GM21529 (cell line): ENCODE results near the gene PDE2A.

Experiments
- ATAC-seq: cut with Tn5 transposase; IDR thresholded peaks from one replicate; pipeline ENCODE4 v1.9.1; 2021; ENCODE audit not compliant: unreplicated experiment

PDE2A gene

DNA sequence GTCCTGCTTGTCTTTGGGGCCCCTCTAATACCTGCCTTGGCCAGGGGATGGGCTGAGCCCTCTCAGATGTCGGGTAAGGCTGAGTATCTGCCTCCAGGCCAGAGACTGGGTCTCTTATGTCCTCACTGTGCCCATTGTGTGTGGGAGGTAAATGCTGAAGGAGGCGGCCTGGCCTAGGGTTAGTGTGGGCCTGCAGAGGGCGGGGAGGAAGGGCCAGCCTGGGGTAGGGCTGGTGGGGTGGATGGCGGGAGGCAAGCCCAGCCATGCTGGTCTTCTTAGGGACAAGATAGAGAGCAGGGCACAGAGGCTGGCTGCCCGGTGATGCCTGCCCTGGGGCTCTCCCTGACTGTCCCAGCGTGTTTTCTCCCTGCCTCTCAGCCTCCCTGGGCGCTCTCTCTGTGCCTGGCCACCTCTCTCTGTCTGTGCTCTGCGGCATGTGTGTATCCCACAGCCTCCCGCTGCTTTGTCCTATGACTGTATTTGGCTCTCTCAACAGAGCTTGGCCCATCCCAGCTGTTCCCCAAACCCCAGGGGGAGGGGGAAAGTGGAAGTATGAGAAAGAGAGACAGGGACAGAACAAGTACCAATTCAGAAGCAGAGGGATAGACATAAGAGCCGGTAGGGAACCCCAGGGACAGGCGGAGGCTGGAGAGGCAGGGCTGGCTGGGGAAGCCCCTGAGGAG lies 57.0 kb downstream of the PDE2A start:
- no peak for ATAC-seq

DNA sequence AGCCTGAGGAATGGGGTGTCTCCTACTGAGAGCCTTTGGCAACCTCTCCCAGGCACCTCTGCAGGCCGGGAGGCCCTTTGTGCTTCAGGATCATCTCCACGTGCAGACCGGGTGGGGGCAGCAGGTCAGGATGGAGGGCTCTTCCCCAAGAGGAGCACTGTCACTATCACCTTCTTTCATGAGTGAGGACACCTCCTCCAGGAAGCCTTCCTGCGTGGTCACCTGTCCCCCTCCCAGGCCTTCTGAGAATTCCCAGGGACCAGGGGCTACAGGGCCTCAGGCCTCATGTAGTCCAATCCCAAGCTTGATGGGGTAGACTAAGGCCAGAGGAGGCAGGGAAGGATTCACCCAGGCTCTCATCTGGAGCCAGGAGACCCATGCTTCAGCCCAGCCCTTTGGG lies 57.6 kb downstream of the PDE2A start:
- ATAC-seq, result no peak

DNA sequence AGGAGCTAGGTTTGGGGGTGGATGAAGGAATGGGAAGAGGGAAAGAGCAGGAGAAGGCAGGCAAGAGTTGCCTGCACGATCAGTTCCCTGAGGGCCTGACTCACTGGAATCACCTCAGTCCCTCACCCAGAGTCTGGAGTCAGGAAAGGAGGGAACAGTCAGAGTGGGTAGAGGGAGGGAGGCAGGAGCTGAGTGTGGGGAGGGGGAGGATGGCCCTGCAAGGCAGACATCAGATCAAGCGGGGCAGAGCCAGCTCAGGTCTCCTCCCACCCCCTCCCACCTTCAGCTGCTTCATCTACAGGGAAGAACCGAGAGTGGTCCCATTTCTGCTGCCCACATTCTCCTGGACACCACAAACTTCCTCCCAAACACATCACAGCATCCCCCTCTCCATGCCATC lies 58.9 kb downstream of the PDE2A start:
- no peak for ATAC-seq

DNA sequence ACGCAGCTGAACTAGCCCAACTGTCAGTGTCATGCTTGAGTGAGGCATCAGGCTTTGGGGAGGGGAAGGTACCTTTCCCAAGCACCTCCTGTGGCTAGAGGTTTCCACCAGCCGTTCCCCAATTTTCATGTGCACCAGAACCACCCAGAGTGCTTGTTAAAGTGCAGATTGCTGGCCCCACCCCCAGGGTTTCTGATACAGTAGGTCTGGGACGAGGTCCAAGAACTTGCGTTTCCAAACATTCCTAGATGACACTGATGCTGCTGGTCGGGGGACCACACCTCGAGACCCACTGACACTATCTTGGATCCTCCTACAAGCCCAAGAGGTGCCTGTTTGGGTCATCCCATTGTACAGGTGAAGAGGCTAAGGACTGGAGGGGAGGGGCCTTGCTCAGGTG lies 59.8 kb downstream of the PDE2A start:
- ATAC-seq, result no peak

DNA sequence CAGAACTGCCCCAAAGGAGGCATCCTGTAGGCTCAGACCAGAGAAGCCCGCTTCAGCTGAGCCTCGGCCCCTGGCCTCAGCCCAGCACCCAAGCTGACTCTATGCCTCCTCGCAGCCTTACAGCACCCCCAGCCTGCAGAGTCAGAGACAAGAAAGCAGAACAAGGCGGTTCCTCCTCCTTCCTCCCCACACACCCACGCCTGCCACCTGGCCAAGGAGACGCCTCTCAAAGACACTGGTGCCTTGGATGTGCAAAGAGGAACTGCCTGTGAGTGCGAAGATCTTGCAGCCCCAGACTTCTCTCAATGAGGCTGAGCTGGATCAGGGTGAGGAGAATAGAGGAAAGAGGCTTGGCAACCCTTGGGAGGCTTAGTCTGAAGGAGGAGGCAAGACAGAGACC lies 60.2 kb downstream of the PDE2A start:
- ATAC-seq, result peak; percentile 88

DNA sequence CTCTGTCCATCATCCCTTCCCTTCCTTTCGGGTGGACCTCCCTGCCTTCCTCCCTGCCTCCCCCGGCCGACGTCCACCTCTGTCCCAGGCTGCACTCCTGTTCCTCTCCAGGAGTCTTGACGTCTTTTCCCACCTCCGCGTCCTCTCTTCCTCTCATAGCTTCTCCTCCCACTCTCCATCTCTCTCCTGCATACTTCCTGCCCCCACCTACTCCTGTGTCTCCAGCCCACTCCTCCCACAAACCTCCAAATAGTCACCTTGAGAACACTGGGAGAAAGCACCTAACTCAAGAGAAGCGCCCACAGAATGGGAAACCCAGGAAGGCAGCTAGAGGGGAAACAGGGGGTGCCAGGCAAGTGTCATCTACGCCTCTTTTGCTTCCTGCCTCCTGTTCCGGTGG lies 60.8 kb downstream of the PDE2A start:
- ATAC-seq, result no peak

DNA sequence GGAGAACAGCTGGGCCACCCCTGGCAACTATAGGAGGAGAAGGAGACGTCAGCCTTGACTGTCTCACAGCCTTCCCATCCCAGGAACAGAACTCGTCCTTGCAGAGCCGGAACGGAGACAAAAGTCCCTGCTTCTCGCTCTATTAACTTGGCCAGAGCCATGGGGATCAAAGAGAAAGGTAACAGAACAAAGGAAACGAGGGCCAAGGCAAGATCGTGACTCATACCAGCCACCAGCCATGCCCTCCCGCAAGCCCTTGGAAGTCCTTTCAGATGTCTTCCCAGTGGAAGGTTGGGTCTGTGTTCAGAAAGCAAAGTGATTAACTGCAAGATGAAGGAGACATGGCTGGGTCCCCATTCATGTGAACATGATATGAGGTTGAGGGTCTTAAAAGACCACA lies 64.7 kb downstream of the PDE2A start:
- no peak for ATAC-seq

DNA sequence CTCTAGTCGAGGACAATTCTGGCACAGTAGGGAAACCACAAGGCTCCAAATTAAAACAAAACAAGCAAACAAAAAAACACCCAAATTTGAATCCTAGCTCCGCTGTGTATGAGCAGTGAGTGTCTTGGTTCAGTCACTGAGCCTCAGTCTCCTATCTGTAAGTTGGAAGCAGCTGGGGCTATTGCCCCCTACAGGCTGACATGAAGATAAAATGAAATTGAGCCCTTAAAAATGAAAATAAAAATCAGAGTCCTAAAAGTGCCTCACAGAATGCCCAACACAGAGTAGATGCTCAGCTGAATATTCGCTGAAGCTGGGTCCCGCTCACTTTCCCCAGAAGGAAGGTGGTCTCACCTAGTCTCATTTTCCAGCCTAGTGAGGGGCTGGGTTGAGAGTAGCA lies 65.2 kb downstream of the PDE2A start:
- ATAC-seq, result no peak

DNA sequence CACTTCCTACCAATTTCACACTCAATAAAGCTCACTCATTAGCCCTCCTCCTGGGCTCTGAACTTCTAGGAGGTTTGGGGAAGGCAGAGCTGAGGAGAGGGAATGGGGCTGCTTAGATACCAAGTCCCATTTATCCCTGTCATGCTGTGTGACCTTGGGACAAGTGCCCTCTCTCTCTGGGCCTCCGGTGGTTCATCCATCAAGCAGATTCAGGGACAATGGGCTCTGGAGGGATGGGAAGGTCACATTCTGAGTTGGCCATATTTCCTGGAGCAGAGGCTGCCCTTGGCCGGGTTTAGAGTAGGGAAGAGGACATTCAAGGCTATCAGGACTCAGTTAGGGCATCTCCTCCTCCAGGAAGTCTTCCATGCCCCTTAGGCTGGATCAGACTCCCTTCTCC lies 66.7 kb downstream of the PDE2A start:
- ATAC-seq, result no peak

DNA sequence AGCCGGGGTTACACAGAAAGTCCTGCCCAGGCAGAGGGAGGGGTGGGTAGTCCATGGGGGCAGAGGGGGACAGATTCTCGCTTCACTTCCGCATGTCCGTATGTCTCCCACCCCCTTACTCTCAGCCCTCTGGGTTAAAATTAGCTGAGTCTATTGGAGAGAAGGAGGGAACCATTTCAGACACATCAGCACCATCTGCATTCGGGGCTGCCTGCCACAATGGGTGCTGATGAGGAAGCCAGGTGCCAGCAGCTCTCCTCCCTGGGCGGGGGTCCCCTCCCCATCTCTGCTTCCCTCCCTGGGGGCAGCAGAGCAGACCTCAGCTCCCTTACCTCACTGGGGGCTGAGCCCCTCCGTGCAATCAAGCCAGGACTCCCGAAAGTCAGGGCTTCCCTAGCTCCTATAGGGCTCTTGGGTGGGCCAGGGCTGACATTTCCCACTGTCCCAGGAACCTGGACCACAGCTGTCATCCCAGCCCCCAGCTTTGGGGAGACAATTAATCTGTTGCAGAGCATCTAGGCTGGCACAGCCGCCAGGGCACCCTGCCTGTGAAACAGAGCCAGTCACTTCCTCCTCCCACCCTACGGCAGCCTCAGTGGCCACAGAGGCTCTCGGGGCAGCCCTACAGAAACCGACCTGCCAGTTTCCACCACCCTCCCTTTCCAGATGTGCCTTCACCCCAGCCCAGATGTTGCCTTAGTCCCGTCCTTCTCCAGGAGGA lies 67.3 kb downstream of the PDE2A start:
- ATAC-seq, result no peak

DNA sequence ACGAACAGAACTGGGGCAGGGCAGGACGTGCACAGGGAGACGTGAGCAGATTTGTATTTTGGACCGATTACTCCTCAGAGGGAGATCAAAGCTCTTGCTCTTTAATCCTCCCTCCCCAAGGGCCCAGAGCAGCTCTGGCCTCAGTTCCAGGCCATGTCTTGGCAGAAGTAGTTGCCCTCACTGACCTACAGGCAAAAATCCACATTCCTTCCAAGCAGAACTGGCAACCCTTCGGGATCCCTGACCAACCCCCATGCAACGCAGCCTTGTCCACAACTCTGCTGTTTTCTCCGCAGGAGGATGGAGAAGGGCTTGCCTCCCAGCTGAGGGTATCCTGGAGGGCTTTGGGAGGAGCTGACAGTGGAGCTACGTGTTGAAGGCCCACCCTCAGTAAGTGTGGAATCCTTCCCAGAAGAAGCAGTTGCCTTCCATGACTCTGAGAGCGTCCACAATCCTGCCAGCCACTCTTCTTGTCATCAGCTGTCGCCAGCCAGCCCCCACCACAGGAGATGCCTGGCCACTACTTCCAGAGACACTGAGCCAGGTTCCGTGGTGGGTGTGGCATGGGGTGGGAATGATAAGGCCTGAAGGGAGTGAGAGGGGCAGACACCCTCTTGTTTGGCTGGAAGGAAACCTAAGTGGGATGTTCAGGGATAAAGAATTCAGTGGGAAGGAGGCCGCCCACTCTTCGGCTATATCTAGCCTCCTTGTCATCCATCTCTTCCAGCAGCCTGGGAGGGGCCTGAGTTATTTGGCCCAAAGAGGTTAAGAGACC lies 68.1 kb downstream of the PDE2A start:
- ATAC-seq, result no peak

DNA sequence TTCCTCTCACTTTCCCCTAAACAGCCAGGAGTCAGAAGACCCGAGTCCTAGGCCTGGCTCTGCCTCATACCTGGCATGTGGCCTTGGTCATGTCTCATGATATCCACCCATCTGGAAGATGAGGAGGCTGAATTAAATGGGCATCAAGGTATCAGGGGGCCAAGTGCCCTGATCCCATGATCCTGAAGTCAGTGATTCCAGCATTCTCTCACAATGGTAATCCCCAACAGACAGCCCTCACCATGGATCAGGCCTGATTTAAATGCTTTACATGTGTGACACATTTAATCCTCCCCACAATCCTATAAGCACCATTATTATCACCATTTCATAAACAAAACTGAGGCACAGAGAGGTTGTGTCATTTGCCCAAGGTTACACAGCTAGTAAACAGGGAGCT lies 70.0 kb downstream of the PDE2A start:
- no peak for ATAC-seq

DNA sequence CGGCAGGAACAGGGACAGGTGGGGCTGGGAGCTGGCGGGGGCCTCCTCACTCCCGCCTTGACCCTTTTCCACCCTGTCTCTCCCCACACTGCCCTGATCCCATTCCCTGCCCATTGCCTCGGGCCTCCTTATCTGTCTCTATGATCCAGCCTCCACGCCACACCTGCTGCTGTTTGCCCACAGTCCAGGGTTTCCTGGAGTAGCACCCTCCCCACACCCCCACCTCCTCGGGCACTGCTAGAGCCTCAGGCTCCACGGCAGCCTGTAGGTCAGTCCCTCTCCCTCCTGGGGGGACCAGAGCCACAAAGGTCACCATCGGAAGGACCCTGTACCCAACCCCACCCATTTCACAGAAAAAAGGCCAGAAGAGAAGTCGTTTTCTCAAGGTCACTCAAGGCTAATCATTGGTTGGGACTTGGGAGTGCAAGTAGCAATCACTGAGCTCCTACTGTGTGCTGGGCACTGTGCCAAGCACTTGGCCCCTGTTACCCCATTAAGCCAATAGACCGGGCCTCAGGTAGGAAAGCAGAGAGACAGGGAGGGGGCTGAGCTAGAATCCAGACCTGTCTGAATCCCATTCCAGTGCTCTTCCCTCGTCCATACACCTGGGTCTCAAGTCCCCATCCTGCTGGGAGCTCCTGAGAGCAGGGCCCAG lies 71.8 kb downstream of the PDE2A start:
- no peak for ATAC-seq

DNA sequence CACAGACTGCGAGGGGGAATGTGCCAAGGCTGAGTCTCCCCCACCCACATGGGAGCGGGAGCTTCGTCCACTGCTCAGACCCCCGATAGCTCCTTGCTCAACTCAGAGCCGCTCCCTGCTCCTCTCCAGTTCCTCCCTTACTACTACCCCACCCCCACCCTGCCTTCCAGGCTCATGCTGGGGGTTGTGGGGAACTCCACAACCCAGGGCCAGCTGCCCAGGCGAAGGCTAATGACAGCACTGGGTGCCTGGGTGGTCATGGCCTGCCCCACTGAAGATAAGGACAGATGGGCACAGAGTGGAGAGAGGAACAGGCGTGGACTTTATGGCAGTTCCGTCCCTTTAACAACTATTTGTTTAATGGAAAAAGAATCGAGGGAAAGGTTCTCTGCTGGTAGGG lies 73.7 kb downstream of the PDE2A start:
- ATAC-seq, result no peak

DNA sequence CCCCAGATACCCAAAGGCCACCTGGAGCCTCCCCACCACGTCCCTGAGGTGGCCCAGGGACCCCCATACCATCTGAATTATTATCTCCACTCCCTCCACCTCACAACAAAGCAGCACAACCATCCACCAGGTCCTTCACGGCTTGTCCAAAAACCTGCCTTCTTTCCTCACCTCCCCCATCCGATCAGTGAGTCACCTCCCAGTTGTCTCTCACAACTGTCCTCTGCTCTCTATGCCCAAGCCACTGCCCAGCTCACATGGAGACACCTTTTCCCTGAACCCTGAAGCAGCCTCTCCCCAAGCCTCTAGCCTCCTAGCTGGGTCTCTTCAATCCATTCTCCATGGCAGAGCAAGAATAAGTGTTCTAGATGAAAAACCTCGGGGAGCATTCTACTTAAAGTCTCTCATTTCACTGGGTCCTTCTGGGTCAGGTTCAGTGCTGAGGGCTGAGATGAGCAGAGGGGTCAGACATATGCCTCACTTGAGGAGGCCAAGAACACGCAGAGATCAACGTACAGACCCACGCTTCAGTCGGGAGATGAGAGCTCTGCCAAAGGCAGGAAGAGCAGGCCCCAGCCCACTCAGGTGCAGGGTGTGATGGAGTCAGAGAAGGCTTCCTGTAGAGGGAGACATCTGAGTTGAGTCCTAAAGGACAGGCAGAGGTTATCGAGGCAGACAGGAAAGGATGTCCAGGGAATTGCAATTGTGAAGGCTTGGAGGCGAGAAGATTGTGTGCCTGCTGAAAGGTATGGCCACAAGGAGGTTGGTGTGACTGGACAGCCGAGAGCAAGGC lies 74.7 kb downstream of the PDE2A start:
- ATAC-seq, result no peak

DNA sequence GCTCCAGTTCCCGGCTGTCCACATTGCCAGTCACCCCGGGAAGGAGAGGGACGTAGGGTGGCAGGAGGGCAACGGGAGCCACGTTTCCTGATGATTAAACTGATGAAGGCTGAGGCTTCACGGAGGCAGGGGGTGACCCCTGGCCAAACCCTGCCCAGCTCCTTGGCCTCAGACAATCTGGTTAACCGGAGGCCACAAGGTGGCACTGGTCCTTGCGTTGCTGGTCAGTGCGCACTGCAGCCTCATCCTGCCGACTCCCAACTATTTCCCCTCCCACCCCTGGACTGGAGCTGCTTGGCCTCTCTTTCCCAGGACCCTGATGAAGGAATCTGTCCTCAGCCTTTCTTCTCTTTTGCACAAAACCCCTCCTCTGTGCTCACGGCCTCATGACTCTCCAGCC lies 75.3 kb downstream of the PDE2A start:
- ATAC-seq, result no peak

DNA sequence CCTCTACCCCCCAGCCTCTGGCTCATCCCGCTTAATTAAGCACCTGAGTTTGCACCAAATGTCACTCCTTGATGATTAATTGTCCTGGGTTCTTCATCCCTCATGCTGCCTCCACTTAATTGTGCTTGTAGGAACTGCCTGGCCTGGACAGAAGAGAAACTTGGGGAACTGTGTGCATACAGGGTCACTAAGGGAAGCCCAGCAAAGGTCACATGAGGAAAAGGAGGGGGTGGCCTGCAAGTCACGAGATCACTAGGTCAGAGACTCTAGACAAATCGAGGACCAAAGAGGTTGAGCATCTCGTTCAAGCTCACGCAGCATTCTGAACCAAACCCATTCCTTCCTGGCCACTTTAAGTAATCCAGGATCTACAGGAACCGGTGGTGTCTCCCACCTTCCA lies 75.8 kb downstream of the PDE2A start:
- no peak for ATAC-seq

DNA sequence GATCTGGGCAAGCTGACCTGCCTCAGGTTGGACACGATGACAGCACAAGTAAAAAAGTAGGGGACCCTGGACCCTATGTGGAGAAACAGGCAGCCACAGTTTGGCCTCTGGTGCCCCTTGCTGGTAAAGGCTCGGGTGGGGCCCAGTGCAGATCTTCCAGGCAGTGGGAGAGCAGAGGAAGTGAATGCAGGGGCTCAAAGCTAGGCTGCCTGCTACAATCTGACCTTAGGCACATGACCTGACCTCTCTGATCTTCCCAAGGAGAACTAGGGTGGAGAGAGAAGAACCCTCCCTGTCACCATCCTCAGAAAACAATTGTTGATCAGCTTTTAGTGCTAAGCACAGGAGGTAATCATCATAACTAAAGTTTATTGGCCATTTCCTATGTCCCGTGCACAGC lies 76.5 kb downstream of the PDE2A start:
- no peak for ATAC-seq

DNA sequence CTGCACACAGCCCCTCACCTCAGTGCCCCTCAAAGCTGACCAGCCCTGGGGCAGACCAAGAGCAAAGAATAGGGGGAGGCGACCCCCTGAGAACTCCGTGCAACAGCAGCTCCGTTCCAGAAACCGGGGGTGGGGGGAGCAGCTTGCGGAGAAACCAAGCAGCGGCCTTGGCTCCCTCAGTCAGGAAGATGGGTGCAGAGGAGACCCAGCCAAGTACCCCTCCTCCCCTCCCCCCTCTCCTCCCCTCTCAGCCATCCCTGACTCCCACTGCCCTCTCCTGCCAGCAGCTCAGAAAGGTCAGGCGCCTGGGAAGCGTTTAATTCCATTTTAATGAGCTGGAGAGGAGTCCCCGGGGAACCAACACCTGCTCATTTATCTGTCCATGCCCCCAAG lies 78.9 kb downstream of the PDE2A start:
- ATAC-seq, result no peak

DNA sequence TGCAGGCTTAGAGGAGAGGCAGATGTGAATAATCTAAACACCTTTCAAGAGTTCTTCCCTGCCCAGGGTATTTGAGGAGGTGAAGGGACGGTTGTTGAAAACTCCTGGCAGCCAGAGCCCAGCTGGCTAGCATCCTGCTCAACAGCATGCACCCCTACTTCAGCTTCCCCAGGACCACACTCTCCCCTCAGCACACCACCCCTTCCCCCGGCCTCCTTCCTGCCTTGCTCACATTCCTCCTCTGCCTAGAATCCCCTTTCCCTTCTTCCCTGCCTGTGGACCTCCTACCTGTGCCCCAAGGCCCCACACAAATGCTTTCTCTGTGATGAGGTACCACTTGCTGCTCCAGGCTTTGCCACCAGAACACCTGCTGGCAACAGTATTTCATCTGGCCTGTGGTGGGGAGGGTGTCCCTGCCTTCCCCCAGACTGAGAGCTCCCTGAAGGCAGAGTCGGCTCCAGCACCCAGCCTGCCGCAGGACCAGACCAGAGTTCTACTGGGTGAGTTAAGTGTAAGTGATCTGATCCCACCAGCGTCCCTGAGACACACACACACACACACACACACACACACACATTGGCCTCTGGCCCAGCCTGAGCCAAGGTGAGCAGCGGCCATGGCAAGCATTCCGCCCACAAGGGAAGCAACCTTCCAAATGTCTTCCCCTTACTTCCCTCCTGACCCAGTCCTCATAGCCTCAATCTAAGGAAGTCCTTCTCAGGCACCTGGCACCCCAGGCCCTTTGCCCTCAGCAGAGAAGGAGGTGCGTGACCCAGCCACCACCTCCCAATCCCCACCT lies 79.5 kb downstream of the PDE2A start:
- no peak for ATAC-seq
